ENCODE data around the gene RALGAPA1.
A peak's percentile ranks its signal among the peaks of the same experiment; 100 is the strongest.

The RALGAPA1 gene

GRCh38 chr14:35535483-35536112 is 273.5 kb downstream of the RALGAPA1 start:
- DNase-seq (ENCODE audit: low spot score) = no peak

- DNase-seq (ENCODE audit: low spot score) = no peak
Observed at GRCh38 chr14:35534873-35535482, 274.1 kb downstream of the RALGAPA1 start.

GRCh38 chr14:35534208-35534872 is 274.8 kb downstream of the RALGAPA1 start:
- no peak for DNase-seq (ENCODE audit: low spot score)

GRCh38 chr14:35533357-35534207 is 275.5 kb downstream of the RALGAPA1 start, which contains the start of gene INSM2:
TSS of gene INSM2 (plus strand) at chr14:35534164. CDS start at chr14:35534253, 89 bp downstream.
- DNase-seq (ENCODE audit: low spot score) = no peak

- DNase-seq (ENCODE audit: low spot score) = no peak
Observed at GRCh38 chr14:35532783-35533356, 276.2 kb downstream of the RALGAPA1 start.

- no peak for DNase-seq (ENCODE audit: low spot score)
Observed at GRCh38 chr14:35531960-35532747, 276.9 kb downstream of the RALGAPA1 start.

GRCh38 chr14:35526962-35527361 is 282.1 kb downstream of the RALGAPA1 start:
- no peak for DNase-seq (ENCODE audit: low spot score)

- no peak for DNase-seq (ENCODE audit: low spot score)
Observed at GRCh38 chr14:35525695-35526094, 283.4 kb downstream of the RALGAPA1 start.

- no peak for DNase-seq (ENCODE audit: low spot score)
Observed at GRCh38 chr14:35519986-35520385, 289.1 kb downstream of the RALGAPA1 start.

- no peak for DNase-seq (ENCODE audit: low spot score)
Observed at GRCh38 chr14:35515916-35516315, 293.2 kb downstream of the RALGAPA1 start.

- DNase-seq (ENCODE audit: low spot score) = no peak
Observed at GRCh38 chr14:35512765-35513164, 296.3 kb downstream of the RALGAPA1 start.

GRCh38 chr14:35509846-35510245 is 299.2 kb downstream of the RALGAPA1 start:
- DNase-seq (ENCODE audit: low spot score) = no peak

GRCh38 chr14:35506927-35507326 is 302.2 kb downstream of the RALGAPA1 start:
- no peak for DNase-seq (ENCODE audit: low spot score)

- no peak for DNase-seq (ENCODE audit: low spot score)
Observed at GRCh38 chr14:35506461-35506860, 302.6 kb downstream of the RALGAPA1 start.

- DNase-seq (ENCODE audit: low spot score) = no peak
Observed at GRCh38 chr14:35504260-35504659, 304.8 kb downstream of the RALGAPA1 start.

- no peak for DNase-seq (ENCODE audit: low spot score)
Observed at GRCh38 chr14:35503646-35504045, 305.4 kb downstream of the RALGAPA1 start.

- no peak for DNase-seq (ENCODE audit: low spot score)
Observed at GRCh38 chr14:35499180-35499579, 309.9 kb downstream of the RALGAPA1 start.

GRCh38 chr14:35495278-35495677 is 313.8 kb downstream of the RALGAPA1 start:
- no peak for DNase-seq (ENCODE audit: low spot score)

GRCh38 chr14:35492569-35493014 is 316.5 kb downstream of the RALGAPA1 start:
- DNase-seq (ENCODE audit: low spot score) = peak; percentile 15

All from pons (tissue), 1 donor.